ENCODE measurements around the gene MTCL1.

MTCL1 gene

DNA sequence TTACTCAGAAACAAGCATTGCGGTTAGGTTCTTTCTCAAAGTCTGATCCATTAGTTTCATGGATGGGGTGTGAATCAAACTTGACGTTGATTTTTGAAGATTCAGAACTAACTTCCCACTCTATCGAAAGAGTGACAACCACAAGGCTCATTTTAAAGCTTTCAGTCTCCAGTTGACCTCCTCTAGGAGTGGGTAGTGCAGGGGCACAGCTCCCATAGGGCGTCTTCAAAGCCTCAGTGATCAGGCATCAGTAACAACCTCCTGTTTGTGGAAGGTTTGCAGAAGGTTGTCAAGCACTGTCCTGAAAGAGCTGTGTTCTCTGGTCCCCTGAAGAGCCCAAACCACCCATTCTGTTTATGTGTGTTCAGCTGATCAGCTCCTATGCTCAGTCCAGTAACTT, 10.2 kb downstream of the MTCL1 start:
- no peak for DNase-seq

DNA sequence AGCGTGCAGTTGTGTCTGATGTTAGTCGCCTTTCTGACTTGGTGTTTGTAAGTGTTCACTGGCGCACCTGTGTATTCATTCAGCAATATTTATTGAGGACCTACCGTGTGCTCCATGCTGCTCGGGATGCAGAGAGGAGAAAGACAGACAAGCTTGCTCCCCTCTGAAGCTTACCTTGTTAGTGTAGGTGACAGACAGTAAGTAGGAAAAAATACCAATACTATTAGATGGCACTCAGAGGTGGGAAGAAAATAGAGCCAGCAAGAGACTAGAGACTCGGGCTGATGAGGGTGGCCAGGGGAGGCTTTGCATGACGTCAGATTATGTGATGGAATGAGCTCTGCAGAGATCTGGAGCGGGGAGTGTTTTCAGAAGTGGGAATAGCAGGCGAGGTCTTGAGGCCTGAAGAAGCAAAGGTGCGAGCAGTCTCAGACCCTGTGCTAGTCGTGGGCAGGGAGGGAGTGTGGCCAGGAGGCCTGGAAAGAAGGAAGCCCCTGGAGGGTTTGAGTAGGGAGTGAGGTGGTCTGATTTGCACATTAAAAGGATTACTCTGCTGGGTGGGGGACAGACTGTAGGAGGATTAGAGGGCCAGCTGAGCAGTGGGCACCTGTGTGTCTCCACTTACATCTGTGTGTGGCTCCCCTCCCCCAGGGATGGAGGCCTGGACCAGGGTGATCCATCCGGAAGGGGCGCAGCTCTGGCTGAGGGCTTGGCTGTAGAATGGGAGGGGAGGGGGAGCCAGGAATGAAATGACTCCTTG, 11.8 kb downstream of the MTCL1 start:
- DNase-seq: no peak

DNA sequence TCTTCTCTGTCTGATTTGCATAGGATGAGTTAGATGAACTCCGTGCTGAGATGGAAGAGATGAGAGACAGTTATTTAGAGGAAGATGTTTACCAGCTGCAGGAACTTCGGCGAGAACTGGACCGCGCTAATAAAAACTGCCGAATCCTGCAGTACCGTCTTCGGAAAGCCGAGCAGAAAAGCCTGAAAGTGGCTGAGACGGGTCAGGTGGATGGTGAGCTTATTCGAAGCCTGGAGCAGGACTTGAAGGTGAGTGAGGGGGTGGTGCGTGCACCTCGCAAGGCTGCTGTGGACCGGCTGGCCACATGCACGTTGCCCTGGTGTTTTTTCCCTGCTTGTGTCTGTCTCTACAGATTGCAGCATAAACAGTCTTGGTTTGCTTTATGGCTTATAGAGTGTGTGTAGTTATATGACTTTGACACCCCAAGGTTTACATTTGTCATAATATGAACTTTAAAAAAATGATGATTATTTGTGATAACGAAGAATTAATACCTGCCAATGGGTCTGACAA, 13.1 kb downstream of the MTCL1 start:
- DNase-seq: no peak

DNA sequence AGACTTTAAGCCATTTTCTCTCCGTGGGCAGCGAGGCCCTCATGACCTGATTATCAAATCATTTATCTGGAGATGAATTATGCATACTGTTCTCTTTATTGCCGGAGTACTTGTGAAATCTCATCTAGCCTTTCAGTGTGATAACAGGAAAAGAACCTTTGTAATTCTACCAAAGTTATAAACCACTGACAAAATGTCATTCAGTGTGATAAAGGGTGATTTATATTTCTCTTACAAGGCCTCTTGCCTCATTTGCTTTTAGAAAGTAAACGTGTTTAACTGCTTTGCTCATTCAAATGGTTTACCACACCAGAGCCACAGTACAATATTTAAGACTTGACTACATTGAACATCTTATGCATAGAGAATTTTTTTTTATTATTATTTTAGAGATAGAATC, 13.8 kb downstream of the MTCL1 start:
- DNase-seq: no peak

DNA sequence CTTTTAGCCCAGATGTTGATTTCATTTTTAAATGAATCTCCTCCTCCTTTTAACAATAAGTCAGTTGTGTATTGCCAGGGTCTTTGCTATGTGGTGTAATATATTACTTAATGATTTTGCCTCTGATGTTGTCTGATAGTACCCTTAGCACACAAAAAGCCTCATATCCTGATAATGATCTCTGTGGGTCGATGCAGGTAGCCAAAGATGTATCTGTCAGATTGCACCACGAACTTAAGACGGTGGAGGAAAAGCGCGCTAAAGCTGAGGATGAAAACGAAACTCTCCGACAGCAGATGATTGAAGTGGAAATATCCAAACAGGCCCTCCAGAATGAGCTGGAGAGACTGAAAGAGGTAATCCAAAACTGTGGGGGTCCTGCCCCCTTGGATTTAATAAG, 14.8 kb downstream of the MTCL1 start:
- no peak for DNase-seq

DNA sequence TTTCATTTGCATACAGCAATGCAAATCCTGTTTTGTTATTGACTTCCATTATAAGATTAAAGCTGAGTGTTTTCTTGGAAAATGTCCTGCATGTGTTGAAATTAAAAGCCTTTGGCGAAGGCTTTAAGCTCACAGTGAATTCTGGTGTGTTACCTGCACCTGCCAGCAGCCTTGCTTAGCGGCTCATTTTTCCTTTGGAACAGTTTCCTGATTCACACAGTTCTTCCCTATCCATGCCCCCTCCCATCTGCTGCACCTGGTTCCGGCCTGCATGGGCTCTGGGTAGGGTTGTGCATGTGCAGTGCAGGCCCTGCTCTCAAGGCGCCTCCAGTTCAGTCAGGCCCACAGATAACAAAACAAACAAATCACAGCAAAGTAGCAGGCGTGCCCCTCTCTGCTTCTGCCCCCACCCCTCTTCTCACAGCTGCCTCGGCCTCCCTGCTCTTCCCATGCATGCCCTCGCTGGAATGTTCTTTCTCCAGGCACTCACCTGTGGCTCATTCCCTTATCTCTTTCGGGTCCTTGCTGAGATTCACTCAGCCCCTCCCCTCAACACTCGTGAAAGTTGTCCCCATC, 15.8 kb downstream of the MTCL1 start:
- DNase-seq: no peak

DNA sequence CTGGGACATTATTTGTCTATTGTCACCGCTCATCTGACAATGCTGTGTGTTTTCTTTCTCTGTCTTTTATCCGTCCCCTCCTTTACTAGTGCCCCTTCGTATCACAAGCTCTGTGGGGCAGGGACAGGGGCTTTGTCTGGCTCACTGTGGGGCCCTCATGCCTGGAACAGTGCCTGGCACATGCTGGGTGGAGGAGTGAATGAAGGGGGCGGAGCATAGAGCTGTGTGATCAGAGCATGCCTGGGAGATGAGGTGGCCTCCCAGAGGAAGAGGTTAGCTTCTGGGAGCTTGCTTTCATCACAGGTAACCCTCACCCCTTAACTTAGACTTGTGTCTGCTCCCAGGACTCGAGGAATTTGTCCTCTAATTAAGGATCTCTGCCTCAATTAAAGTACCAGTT, 16.4 kb downstream of the MTCL1 start:
- DNase-seq: no peak

DNA sequence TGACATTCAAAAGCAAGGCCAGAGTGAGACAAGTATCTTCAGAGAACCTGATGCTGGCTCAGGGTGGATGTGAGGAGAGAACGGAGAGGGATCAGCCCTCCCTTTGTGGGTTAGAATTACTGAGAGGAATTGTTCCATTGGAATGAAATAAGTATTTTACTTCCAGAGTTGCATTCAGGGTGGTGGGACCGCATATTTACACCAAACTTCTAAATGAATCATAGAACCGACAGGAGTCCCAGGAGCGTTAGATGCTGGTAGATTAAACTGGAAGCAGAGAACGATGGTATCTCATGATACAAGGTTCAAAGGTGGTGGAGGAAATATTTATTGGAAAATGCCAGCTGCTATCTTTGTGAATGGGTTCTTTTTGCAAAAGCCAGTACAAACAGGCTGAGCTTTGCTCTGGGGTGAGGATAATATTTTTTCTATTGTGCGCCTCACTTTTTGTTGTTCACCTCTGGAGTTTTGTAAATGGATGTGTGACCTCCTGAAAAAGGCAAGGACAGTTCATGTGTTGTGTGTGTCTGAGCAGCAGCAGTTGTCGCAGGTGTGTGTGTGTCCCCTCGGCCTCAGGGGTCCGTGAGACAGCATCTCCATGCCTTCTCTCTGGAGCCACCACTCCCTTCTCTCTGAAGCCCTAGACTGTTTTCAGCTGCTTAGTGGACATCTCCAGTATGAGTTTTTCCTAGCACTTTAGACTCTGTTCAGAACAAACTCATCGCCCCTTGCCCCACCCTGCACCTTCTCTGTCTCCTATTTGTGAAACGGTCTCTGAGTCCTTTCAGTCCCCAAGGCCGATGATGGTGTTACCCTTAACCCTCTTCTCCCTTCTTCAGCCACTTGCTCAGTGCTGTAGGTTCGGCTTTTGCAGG, 17.8 kb downstream of the MTCL1 start:
- DNase-seq: no peak

DNA sequence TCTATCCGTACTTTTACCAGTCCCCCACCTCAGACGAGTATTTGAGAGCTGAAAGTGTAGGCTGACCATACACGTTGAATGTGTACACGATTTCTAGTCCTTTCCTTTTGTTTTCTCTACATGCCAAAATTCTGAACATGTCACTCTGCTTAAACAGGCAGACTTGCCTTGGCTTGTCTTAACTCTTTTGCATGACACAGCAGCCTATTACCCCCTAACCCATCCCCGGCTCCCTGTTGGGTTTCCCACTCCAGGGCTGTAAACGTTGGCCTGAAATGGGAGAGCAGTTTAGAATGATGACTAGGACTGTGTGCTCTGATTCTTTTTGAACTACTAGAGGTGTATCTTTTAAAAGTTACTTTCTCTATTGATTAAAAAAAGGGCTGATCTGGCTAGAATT, 19.1 kb downstream of the MTCL1 start:
- DNase-seq: no peak

DNA sequence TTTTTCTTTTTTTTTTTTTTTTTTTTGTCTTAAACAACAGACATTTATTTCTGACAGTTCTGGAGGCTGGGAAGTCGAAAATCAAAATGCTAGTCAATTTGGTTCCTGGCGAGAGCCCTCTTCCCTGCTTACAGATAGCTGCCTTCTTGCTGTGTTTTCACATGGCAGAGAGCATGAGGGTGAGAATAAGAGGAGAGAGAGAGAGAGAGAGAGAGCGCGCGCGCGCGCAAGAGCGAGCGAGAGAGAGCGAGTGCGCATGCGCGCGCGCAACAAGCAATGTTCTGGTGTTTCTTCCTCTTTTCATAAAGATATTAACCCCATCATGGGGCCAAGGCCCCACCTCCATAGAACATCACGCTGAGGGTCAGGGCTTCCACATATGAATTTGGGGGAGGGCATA, 20.9 kb downstream of the MTCL1 start:
- DNase-seq: no peak

DNA sequence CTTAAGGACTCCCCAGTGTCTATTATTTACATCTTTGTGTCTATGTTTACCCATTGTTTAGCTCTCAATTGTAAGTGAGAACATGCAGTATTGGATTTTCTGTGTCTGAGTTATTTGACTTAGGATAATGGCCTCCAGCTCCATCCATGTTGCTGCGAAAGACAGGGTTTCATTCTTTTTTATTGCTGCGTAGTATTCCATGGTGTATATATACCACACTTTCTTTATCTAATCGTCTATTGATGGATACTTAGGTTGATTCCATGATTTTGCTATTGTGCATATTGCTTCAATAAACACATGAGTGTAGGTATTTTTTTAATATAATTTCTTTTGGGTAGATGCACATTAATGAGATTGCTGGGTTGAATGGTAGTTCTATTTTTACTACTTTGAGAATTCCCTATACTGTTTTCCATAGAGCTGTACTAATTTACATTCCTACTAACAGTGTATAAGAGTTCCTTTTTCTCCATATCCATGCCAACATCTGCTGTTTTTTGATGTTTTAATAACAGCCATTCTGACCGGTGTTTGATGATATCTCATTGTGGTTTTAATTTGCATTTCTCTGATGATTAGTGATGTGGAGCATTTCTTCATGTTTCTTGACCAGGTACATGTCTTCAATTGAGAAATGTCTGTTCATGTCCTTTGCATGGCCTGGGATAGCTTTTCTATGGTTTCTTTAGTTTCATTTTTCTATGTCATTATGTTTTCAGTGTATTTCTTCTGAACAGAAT, 21.8 kb downstream of the MTCL1 start:
- no peak for DNase-seq

DNA sequence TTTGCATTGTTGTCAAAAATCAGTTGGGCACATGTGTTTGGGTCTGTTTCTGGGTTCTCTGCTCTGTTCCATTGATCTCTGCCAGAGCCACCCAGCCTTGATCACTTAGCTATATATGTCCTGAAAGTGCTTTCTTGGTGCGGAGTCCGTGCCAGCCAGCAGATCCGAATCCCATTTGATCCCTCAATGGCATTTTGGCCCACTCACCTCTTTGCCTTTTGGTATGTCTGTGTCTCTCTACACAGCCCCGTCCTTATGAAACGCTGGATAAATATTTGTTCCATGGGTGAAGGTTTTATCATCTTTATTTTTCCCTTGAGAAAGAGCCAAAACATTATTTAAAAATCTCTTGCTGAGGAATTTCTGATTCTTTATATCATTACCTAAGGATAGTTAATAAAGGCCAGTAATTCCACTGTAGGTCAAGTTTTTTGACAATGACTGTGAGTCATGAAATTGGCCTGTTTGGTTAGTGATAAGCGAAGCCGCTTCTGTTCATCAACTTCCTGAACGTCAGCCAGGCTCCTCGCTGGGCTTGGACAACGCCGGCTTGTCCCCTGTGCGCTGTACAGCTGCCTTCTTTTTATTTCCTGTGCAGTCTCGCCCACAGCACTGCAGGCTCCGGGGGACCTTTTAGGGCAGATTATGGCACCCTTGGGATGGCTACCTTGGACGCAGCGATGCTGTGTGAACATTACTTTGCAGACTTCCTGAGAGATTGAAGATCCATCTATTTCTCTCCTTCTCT, 24.9 kb downstream of the MTCL1 start:
- DNase-seq: no peak

DNA sequence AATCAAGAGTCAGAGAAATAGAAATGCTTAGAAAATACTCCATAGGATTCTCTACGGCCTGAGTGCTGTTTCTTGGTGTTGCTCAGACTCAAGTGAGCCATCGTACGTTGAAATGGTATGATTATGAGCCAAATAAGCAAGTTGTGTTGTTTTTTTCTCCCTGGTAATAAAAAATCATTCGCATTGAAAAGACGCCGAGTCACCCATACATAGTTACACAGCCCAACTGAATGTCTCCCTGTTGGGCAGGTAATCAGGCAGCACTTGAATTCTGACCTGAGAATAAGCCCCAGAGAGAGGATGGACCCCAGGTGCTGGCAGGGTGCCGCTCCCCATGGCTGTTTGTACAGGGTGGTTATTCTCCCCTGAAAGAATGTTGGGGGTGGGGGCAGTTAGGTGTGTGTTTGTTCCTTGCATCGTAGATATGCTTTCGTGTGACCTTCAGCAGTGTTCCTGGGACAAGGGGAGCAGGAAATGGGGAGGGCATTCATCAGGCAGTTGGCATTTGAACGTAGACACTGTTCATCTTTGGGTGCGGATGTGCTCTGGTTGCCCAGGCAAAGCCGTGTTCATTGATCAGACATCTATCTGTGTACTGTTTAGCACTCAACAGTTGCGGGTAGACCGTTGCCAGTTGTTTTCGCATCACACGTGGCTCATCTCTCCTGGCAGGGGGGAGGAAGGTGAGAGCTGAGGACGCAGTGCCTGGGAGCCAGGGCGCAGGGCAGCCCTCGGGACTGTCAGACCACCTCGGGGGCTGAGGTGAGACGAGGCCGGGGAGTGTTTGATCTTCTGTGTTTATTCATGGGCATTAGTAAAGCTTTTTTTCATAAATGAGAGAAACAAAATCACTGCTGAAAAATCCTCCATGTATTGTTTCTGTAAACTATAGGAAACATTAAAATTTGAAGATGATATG, 27.3 kb downstream of the MTCL1 start:
- no peak for DNase-seq

DNA sequence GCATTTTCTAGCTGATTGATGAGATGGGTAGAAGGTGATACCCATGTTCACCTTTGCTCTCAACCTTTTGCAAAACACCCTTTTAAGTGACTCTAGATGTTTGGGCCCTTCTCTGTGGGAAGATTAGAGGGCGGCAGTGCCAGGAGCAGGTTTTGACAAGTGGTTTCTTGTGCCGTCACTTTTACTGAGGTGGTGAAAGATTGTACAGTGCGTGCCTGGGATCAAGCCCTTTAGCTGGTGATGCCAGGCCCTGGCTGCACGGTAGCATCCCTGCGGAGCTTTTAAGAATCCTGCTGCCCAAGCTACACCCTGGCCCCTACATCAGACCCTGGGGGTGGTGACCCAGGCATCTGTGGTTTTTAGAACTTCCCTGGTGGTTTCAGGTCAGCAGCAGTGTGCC, 29.1 kb downstream of the MTCL1 start:
- DNase-seq: no peak

DNA sequence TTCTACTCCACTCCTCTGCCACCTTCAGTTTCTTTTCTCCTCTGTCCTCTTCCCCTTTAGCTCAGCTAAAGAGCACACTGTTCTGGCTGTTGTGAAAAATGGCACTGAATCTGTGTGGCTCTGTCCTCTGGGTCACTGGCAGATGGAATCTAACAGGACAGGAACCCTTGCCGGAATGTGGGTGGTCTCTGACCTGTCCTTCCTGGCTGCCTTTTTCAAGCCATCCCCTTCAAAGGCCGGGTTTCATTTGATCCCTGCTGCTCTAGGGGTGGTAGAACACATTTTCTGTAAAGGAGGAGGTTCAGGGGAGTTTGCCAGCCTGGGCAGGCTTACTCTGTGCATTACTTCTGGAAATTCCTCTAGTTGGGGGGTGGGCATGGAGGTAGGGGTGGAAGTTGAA, 29.9 kb downstream of the MTCL1 start:
- DNase-seq: no peak

DNA sequence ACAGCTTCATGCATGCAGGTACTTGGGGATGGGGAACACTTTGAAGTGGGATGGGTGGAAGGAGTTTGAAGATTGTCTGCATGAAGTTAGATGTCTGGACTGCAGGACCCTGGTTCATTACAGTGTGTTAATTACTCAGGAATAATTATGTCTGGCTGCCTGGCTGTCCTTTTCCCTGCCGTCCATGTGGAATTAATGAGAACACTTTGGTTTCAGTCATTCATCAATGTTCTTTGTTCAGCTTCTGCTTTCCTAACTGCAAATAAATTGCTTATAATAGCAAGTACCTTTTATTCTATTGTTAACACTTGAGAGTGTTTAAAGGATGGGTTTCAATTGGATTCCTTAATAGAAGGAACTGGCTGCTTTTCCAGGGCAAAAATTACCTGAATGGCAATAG, 35.8 kb downstream of the MTCL1 start:
- no peak for DNase-seq

DNA sequence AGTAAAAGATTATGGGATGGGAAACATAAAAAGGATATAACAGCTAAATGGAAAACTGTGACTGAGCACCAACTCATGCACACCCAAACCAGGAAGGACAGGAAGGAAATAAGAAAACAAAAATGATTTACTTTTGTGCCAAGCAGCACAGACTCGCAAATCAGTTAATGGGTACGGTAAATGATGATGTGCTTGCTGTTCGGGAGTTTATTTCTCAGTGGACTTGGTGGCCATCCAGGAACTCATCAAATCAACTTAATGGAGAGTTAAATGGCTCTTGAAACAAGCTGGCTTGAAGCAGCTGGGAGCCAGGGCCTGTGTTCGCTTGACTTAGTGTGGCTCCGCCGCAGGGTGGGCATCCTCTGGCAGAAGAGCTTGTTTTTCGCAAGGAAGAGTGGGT, 36.2 kb downstream of the MTCL1 start:
- DNase-seq: no peak

DNA sequence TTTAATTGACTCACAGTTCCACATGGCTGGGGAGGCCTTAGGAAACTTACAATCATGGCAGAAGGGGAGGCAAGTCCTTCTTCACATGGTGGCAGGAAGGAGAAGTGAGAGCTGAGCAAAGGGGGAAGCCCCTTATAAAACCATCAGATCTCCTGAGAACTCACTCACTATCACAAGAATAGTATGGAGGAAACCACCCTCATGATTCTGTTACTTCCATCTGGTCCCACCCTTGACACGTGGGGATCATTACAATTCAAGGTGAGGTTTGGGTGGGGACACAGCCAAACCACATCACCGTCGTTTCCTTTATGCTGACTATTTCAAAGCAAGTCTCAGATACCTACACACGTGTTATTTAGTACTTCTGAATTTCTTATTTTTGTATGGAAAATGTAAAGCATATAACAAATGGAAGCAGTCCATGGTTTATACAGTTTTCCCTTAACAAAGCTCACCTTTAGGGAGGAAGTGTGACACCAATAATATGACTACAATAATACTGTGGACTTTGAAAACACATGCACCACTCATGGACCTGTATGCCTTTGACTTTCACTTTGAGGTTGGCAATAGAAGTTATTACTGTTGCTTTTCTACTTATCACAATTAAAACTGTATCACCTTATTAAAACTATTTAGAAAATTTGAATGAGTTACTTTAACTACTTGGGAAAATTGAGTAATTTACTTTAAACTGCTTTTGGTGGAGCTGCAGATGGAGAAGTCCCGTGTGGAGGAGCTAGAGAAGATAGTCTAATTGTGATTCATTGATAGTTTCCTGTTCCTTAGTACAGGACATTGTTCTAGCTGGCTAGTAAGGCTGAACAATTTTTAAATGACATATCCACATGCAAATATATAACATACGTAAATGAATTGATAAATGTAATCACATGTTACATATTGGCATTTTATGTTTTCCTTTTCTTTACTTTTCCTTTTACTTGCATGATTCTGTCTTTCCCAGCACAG, 37.3 kb downstream of the MTCL1 start:
- no peak for DNase-seq

DNA sequence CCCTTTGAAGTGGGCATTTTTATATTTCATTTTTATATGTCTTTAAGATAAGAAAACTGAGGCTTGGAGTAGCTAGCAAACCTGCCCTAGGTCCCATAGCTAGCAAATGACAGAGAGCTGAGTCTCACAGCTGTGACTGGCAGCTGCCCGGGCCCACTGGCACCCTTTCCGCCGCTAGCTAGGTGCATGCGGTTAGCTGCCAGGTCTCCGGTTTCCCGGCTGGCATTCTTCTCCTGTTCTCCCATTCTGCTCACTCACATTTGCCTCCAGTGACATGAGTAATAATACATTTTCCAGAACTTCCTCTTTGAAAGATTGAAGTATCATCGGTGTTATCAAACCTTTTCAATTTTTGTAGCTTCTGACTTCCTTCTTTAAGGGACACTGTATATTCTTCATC, 38.7 kb downstream of the MTCL1 start:
- DNase-seq: no peak

DNA sequence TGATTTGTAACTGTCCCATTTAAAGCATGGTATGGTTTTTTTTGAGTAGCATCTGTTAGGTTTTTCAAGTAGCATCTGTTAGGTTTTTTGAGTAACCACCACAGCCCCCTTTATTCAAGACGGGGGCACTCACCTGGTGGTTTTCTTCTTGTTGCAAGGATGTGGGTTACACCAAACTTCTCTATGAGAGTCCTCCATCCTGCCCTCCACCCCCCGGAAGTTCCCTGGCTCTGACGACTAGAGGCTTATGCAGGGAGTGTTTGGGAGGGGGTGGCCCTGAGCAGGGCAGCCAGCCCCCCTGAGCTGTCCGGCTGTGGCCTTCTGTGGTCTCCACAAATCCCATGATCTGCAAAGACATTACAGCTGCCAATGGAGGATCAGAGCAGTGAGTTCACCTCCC, 39.3 kb downstream of the MTCL1 start:
- no peak for DNase-seq
